ENCODE results near the gene VCAM1. TPM values are rescaled to one million over a fixed set of nuclear protein-coding genes. Genes with fewer than 3 reads are reported as not detected.

VCAM1 gene
- total and polyA plus RNA-seq, 9 of the 15 experiments (the other 6 are each of a cell fraction or from before 2014, with no cell fraction given) = 0.04 to 0.13 TPM; not detected in 7

DNA sequence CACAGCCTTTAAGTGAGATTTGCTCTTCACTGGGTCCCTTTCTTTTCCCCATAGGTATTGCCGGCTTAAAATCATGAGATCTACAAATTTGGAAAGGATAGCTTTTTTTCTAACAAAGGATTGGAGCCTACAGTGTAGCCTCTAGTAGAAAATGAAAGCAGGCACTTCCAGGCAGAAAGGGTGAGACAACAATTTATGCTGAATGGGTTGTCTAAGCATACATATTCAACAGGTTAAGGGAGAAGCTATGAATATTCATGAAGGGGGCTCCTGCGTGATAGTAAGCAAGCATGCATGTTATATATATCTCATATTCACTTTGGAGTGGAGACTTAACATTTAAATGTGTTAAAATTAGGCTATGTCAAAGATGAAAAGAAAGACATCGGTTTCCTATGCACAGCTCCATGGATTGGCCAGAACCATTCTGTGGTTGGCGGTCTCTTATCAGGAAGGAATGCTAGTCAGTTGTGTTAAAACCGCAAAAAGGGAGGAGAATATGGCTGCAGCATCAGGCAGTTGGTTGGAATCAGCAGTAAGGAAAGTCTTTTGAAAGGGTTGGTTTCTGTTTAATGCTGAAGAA, 66.0 kb downstream of the VCAM1 start (continued):
- TF ChIP-seq, protein P1, sequence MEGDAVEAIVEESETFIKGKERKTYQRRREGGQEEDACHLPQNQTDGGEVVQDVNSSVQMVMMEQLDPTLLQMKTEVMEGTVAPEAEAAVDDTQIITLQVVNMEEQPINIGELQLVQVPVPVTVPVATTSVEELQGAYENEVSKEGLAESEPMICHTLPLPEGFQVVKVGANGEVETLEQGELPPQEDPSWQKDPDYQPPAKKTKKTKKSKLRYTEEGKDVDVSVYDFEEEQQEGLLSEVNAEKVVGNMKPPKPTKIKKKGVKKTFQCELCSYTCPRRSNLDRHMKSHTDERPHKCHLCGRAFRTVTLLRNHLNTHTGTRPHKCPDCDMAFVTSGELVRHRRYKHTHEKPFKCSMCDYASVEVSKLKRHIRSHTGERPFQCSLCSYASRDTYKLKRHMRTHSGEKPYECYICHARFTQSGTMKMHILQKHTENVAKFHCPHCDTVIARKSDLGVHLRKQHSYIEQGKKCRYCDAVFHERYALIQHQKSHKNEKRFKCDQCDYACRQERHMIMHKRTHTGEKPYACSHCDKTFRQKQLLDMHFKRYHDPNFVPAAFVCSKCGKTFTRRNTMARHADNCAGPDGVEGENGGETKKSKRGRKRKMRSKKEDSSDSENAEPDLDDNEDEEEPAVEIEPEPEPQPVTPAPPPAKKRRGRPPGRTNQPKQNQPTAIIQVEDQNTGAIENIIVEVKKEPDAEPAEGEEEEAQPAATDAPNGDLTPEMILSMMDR (IDR thresholded peaks at IDR 0.05 in 2 of 3, conservative IDR thresholded peaks at IDR 0.05 in 1 of 3; ENCODE audit: insufficient read depth in 2 of 3, low read depth in 1 of 3, low read length in 3 of 3) = no peak
- no peak for TF ChIP-seq MED1 (CRISPR knock-in tag; IDR thresholded peaks at IDR 0.05; ENCODE audit: borderline replicate concordance)
- no peak for TF ChIP-seq ZNF212 (CRISPR knock-in tag; IDR thresholded peaks at IDR 0.05)
- no peak for TF ChIP-seq HNRNPK (IDR thresholded peaks at IDR 0.05; ENCODE audit: low read depth, low read length, poor library complexity, severe bottlenecking)
- TF ChIP-seq, protein P2, sequence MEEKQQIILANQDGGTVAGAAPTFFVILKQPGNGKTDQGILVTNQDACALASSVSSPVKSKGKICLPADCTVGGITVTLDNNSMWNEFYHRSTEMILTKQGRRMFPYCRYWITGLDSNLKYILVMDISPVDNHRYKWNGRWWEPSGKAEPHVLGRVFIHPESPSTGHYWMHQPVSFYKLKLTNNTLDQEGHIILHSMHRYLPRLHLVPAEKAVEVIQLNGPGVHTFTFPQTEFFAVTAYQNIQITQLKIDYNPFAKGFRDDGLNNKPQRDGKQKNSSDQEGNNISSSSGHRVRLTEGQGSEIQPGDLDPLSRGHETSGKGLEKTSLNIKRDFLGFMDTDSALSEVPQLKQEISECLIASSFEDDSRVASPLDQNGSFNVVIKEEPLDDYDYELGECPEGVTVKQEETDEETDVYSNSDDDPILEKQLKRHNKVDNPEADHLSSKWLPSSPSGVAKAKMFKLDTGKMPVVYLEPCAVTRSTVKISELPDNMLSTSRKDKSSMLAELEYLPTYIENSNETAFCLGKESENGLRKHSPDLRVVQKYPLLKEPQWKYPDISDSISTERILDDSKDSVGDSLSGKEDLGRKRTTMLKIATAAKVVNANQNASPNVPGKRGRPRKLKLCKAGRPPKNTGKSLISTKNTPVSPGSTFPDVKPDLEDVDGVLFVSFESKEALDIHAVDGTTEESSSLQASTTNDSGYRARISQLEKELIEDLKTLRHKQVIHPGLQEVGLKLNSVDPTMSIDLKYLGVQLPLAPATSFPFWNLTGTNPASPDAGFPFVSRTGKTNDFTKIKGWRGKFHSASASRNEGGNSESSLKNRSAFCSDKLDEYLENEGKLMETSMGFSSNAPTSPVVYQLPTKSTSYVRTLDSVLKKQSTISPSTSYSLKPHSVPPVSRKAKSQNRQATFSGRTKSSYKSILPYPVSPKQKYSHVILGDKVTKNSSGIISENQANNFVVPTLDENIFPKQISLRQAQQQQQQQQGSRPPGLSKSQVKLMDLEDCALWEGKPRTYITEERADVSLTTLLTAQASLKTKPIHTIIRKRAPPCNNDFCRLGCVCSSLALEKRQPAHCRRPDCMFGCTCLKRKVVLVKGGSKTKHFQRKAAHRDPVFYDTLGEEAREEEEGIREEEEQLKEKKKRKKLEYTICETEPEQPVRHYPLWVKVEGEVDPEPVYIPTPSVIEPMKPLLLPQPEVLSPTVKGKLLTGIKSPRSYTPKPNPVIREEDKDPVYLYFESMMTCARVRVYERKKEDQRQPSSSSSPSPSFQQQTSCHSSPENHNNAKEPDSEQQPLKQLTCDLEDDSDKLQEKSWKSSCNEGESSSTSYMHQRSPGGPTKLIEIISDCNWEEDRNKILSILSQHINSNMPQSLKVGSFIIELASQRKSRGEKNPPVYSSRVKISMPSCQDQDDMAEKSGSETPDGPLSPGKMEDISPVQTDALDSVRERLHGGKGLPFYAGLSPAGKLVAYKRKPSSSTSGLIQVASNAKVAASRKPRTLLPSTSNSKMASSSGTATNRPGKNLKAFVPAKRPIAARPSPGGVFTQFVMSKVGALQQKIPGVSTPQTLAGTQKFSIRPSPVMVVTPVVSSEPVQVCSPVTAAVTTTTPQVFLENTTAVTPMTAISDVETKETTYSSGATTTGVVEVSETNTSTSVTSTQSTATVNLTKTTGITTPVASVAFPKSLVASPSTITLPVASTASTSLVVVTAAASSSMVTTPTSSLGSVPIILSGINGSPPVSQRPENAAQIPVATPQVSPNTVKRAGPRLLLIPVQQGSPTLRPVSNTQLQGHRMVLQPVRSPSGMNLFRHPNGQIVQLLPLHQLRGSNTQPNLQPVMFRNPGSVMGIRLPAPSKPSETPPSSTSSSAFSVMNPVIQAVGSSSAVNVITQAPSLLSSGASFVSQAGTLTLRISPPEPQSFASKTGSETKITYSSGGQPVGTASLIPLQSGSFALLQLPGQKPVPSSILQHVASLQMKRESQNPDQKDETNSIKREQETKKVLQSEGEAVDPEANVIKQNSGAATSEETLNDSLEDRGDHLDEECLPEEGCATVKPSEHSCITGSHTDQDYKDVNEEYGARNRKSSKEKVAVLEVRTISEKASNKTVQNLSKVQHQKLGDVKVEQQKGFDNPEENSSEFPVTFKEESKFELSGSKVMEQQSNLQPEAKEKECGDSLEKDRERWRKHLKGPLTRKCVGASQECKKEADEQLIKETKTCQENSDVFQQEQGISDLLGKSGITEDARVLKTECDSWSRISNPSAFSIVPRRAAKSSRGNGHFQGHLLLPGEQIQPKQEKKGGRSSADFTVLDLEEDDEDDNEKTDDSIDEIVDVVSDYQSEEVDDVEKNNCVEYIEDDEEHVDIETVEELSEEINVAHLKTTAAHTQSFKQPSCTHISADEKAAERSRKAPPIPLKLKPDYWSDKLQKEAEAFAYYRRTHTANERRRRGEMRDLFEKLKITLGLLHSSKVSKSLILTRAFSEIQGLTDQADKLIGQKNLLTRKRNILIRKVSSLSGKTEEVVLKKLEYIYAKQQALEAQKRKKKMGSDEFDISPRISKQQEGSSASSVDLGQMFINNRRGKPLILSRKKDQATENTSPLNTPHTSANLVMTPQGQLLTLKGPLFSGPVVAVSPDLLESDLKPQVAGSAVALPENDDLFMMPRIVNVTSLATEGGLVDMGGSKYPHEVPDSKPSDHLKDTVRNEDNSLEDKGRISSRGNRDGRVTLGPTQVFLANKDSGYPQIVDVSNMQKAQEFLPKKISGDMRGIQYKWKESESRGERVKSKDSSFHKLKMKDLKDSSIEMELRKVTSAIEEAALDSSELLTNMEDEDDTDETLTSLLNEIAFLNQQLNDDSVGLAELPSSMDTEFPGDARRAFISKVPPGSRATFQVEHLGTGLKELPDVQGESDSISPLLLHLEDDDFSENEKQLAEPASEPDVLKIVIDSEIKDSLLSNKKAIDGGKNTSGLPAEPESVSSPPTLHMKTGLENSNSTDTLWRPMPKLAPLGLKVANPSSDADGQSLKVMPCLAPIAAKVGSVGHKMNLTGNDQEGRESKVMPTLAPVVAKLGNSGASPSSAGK (IDR thresholded peaks at IDR 0.05) = no peak
- no peak for TF ChIP-seq GABPB1 (CRISPR knock-in tag; IDR thresholded peaks at IDR 0.05)
- TF ChIP-seq, protein P3, sequence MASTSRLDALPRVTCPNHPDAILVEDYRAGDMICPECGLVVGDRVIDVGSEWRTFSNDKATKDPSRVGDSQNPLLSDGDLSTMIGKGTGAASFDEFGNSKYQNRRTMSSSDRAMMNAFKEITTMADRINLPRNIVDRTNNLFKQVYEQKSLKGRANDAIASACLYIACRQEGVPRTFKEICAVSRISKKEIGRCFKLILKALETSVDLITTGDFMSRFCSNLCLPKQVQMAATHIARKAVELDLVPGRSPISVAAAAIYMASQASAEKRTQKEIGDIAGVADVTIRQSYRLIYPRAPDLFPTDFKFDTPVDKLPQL (IDR thresholded peaks at IDR 0.05; ENCODE audit: extremely low read depth, insufficient read length) = no peak
- TF ChIP-seq RBM17 (IDR thresholded peaks at IDR 0.05; ENCODE audit: borderline replicate concordance, low read depth, low read length) = no peak
- TF ChIP-seq SREBF1 (IDR thresholded peaks at IDR 0.05; ENCODE audit: borderline replicate concordance, low read depth, low read length) = no peak
- TF ChIP-seq HNRNPL (IDR thresholded peaks at IDR 0.05; ENCODE audit: low read depth, low read length) = no peak
- TF ChIP-seq SOX6 (IDR thresholded peaks at IDR 0.05) = peak; percentile 89
- TF ChIP-seq, protein P4, sequence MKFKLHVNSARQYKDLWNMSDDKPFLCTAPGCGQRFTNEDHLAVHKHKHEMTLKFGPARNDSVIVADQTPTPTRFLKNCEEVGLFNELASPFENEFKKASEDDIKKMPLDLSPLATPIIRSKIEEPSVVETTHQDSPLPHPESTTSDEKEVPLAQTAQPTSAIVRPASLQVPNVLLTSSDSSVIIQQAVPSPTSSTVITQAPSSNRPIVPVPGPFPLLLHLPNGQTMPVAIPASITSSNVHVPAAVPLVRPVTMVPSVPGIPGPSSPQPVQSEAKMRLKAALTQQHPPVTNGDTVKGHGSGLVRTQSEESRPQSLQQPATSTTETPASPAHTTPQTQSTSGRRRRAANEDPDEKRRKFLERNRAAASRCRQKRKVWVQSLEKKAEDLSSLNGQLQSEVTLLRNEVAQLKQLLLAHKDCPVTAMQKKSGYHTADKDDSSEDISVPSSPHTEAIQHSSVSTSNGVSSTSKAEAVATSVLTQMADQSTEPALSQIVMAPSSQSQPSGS (CRISPR knock-in tag; IDR thresholded peaks at IDR 0.05) = no peak

Measured in K562 (cell line).